Measurements from ENCODE around the gene KCTD2. TPM values are rescaled to one million over a fixed set of nuclear protein-coding genes. Genes with fewer than 3 reads are reported as not detected.
"Not testable (repeated sequence)": the region's sequence is repeated elsewhere in the genome, so short reads cannot be mapped to it uniquely, and the experiment has no call there.

KCTD2 gene
- total RNA-seq, 1 experiment from 2014 or later = 34.5 TPM

- H3K4me3 ChIP-seq; H3K27ac ChIP-seq; H3K9me3 ChIP-seq (replicated peaks); H3K36me3 ChIP-seq; DNase-seq; H3K27me3 ChIP-seq: not testable (repeated sequence)
- peaks cover 15% of the 10 kb centered on the region for H3K4me1 ChIP-seq
These were observed 25.9 kb downstream of the KCTD2 start for GRCh38 chr17:75072909-75073308.

DNA sequence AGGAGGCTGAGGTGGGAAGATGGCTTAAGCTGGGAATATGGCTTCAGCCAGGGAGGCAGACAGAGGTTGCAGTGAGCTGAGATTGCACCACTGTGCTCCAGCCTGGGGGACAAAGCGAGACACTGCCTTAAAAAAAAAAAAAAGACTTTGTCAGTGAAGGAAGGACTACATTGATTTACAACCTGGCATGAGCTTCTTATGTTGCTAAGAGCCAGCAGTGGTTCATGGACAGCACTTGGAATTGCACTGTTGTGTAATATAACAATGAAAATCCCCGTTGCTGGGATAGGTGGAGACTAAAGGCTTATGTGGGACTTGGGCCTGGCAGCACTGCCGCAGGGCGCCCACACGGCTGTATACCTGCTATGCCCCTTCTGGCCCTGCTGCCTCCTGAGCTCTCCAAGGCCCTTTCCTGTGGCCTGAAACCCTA is 26.6 kb downstream of the KCTD2 start:
- Histone ChIP-seq H3K4me1 (peaks cover 19% of the 10 kb centered on the region), H3K36me3 (no peaks in the 10 kb centered on the region), H3K27me3 (no peaks in the 10 kb centered on the region), H3K4me3 (no peak overlapping the region), H3K9me3 (replicated peaks) (no peaks in the 10 kb centered on the region), H3K27ac (no peak overlapping the region)
- DNase-seq = no peak

GRCh38 chr17:75074532-75074931 is 27.5 kb downstream of the KCTD2 start:
- Histone ChIP-seq H3K27me3 (no peaks in the 10 kb centered on the region), H3K27ac (no peak overlapping the region)

DNA sequence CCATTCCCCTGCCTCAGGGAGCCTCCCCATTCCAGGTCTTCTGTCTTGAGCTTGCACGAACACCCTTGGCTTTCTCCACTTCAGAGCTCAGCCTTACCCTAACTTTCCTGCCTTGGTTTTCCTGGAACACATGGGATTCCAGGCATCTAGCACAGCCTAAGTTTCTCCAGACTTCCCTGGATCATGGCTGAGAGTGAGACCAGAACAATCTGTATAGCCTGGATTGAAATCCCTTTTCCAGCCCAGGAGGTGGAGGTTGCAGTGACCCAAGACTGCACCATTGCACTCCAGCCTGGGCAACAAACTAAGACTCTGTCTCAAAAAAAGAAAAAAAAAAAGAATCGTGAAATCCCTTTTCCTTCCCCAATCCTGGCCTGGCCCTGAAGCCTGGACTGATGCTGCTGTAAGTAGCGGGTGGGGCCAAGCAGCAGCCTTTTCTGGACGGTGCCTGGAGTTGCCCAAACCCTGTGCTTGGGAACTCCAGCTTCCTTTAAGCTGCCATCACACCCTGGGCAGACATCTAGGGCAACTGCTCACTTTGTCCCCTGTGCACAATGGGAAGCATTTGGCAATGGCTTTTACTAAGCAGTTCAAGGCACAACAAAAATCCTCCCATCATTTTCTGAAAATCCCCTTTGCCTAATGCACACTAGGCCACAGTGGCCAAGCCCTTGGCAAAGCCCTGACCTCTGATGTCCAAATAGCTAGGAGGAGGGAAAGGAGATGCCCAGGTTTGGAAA is 28.7 kb downstream of the KCTD2 start:
- DNase-seq = no peak
- Histone ChIP-seq H3K4me1 (peaks cover 37% of the 10 kb centered on the region), H3K9me3 (replicated peaks) (no peaks in the 10 kb centered on the region), H3K36me3 (no peaks in the 10 kb centered on the region), H3K27ac (no peak overlapping the region), H3K4me3 (no peak overlapping the region), H3K27me3 (no peaks in the 10 kb centered on the region)

More at GRCh38 chr17:75074532-75074931, 27.5 kb downstream of the KCTD2 start:
- Histone ChIP-seq H3K4me3 (no peak overlapping the region), H3K36me3 (no peaks in the 10 kb centered on the region), H3K4me1 (peaks cover 28% of the 10 kb centered on the region), H3K9me3 (replicated peaks) (no peaks in the 10 kb centered on the region)
- DNase-seq = peak; percentile 58 to 63

DNA sequence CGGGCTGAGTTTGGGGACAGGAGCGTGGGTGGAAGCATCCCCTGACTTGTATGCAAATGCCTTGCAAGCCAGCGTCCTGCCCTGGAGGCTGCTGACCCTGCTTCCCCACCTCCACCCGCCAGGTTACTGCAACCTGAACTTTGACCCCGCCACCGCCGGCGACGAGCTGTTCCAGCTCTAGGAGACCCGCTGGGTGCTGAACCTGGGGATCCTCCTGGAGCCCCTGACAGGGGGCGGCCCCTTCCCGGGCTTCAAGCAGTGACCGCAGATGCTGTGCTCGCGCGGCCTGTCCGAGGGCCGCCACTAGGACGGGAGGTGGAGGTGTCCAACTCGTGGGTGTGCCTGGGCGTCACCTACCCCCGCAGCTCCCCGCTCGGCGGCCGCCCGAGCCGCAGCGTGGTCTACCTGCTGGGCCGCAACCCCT is 30.1 kb downstream of the KCTD2 start:
- DNase-seq = no peak
- peaks cover 48% of the 10 kb centered on the region for H3K4me1 ChIP-seq

DNA sequence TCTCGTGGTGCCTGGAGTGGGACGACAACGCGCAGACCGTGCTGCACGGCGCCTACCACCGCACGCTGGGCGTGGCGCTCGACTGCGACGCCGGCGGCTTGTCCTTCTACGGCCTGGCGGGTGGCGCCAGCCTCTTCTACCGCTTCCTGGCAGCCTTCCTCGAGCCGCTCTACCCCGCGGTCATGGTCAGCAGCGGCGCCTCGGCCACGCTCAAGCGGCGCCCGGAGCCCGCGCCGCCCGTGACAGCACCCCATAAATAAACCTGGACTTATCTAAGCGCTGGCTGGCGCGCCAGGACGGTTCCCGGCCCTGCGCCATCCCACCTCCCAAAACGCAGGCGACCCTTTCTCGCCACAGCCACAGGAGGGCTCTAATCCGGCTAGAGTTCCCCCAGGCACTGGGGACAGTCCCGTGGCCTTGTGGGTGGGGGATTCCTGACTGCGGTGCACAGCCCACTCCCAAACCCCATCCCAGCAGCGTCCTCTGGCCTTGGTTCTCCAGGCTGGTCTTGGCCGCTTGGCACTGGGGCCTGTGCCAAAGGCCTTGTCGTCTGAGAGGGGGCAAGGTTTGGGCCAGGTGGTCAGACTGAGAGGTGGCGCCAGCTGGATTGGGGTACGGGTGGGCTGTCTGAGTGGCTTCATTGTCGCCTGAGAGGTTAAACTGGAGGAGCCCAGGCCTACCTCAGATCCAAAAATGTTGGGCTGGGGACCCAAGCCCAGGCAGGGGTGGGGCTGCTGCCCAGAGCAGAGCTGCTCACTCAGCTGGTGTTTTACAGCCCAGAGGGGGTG is 30.7 kb downstream of the KCTD2 start:
- Histone ChIP-seq H3K4me1 (peaks cover 54% of the 10 kb centered on the region), H3K27ac (no peak overlapping the region)
- no peak for DNase-seq

More for the DNA sequence above, 30.1 kb downstream of the KCTD2 start:
- no peaks in the 10 kb centered on the region for H3K9me3 ChIP-seq (replicated peaks)
- no peak overlapping the region for H3K27ac ChIP-seq
- no peaks in the 10 kb centered on the region for H3K27me3 ChIP-seq
- no peak overlapping the region for H3K4me3 ChIP-seq
- no peaks in the 10 kb centered on the region for H3K36me3 ChIP-seq

GRCh38 chr17:75078284-75079022 is 31.4 kb downstream of the KCTD2 start:
- H3K36me3 ChIP-seq = no peaks in the 10 kb centered on the region
- no peaks in the 10 kb centered on the region for H3K9me3 ChIP-seq (replicated peaks)
- no peak overlapping the region for H3K27ac ChIP-seq
- no peaks in the 10 kb centered on the region for H3K27me3 ChIP-seq
- peaks cover 56% of the 10 kb centered on the region for H3K4me1 ChIP-seq
- peak in 1 of 2 experiments; percentile 52 for DNase-seq
- no peak overlapping the region for H3K4me3 ChIP-seq

More for the DNA sequence above, 30.7 kb downstream of the KCTD2 start:
- H3K36me3 ChIP-seq = no peaks in the 10 kb centered on the region
- H3K27me3 ChIP-seq = no peaks in the 10 kb centered on the region
- H3K9me3 ChIP-seq (replicated peaks) = no peaks in the 10 kb centered on the region
- no peak overlapping the region for H3K4me3 ChIP-seq

GRCh38 chr17:75079023-75079373 is 32.0 kb downstream of the KCTD2 start:
- DNase-seq = no peak
- no peaks in the 10 kb centered on the region for H3K36me3 ChIP-seq
- no peaks in the 10 kb centered on the region for H3K9me3 ChIP-seq (replicated peaks)
- H3K27me3 ChIP-seq = no peaks in the 10 kb centered on the region
- H3K27ac ChIP-seq = no peak overlapping the region
- peaks cover 57% of the 10 kb centered on the region for H3K4me1 ChIP-seq
- no peak overlapping the region for H3K4me3 ChIP-seq

DNA sequence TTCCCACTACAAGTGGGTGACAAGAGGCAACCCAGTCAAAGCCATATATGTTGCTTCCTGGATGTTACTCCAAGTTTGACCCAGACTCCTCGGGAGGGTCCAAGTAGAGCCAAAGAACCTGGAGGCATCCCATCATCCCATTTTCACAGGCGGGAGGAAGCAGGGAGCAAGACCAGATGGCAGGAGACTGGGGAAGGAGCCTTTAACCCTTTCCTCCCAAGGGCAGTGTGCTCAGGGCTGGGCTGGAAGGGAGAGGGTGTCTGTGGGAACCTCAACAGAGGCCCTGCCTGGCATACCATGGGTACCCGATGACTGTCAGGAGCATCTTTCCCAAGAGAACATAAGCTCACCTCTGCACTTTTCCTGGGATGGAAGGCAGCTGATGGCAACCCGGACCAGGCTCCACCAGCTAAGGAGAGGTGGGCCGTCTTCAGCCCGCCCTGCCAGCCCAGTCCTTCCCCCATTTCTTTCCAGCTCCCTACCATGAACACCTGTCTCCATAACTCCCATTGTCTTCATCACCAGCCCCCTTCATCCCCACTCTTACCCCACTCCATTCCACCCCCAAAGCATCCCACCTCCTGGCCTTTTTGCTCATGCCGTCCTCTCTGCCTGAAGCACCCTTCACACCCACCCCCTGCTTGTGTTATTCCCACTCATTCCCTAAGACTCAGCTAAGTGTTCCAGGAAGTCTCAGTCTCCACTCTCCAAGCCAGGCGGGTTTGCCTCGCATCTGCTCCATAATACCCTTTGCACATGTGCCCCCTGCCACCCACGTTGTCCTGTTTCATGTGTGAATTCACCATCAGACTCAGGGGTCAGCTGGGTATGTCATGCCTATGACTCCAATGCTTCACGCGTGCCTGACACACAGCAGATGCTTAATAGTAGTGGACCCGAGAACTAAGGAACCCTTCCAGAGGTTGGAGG is 34.9 kb downstream of the KCTD2 start:
- DNase-seq = peak; percentile 56 to 66
- no peaks in the 10 kb centered on the region for H3K36me3 ChIP-seq

DNA sequence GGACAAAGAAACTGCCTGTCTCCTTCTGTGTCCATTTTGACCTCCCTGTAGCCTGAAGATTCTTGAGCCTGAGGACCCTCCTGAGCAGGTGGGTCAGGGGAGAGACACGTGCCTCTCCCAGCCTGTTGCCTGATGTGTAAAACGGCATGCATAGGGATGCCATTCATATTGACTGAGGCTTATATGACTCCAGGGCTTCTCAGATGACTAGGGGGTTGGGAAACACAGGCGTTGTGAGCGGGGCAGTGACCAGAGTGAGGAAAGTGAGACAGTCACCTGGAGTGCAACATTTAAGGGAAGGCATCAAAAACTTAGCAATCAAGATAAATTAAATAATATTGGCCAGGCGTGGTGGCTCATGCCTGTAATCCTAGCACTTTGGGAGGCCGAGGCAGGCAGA is 35.7 kb downstream of the KCTD2 start:
- no peaks in the 10 kb centered on the region for H3K36me3 ChIP-seq
- H3K27ac ChIP-seq = no peak overlapping the region
- H3K9me3 ChIP-seq (replicated peaks) = no peaks in the 10 kb centered on the region
- H3K27me3 ChIP-seq = no peaks in the 10 kb centered on the region
- no peak overlapping the region for H3K4me3 ChIP-seq
- DNase-seq = no peak
- peaks cover 53% of the 10 kb centered on the region for H3K4me1 ChIP-seq

More for the DNA sequence above, 34.9 kb downstream of the KCTD2 start:
- Histone ChIP-seq H3K27me3 (no peaks in the 10 kb centered on the region), H3K4me3 (no peak overlapping the region), H3K4me1 (peaks cover 53% of the 10 kb centered on the region), H3K27ac (no peak overlapping the region), H3K9me3 (replicated peaks) (no peaks in the 10 kb centered on the region)

DNA sequence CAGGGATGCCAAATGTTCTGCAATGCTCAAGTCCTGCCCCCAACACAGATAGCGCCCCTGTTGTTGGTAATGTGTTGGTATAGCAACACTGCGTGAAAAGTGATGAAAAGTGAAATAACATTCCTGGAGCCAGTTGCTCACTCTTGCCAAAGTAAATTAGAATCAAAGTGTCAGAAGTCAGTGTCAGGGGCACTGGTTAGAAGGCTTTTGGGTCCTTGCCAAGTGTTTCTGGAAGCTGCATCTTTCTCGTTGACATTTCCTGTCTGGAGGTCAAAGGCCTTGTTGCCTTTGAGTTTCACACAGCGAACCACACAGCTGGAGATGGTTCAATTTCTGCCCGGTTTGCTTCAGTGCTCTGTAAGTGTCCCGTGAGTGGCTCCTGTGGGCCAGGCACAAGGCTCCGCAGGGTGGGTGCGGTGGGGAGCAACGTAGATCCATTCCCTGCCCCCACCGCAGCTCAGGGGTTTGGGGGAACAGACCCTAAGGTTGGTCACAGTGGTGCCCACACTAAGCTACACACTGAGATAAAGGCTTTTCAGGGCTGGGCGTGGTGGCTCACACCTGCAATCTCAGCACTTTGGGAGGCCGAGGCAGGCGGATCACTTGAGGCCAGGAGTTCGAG is 37.1 kb downstream of the KCTD2 start:
- Histone ChIP-seq H3K27me3 (no peaks in the 10 kb centered on the region), H3K9me3 (replicated peaks) (no peaks in the 10 kb centered on the region), H3K36me3 (no peaks in the 10 kb centered on the region), H3K4me1 (peaks cover 39% of the 10 kb centered on the region), H3K27ac (no peak overlapping the region), H3K4me3 (no peak overlapping the region)
- peak in 1 of 2 experiments; percentile 52 for DNase-seq

DNA sequence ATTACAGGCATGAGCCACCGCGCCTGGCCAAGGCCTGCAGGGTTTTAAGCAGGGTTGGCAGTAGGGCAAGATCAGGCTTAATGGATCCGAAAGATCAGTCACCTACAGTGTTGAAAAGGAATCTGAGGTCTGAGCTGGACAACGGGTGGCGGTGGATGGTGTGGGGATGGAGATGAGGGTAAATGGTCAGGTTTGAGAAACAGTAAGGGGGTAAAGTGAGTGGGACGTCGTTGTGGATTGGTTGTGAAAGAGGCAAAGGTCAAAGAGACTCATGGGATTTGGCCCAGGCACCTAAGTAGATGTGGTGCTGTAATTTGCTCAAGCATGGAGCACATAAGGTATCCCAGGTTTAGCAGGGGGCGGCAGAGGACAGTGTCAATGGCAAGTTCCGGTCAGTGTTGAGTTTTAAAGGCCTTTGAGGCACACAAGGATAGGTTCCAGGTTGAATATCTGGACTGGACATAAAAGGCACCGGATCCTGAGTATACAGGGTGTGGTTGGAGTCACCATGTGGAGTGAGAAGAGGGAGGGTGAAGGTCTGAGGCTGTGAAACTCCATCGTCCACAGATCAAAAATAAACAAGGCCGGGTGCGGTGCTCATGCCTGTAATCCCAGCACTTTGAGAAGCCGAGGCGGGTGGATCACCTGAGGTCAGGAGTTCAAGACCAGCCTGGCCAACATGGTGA is 39.6 kb downstream of the KCTD2 start:
- no peaks in the 10 kb centered on the region for H3K27me3 ChIP-seq
- H3K9me3 ChIP-seq (replicated peaks) = no peaks in the 10 kb centered on the region
- H3K4me3 ChIP-seq = no peak overlapping the region
- H3K4me1 ChIP-seq = peaks cover 29% of the 10 kb centered on the region
- no peaks in the 10 kb centered on the region for H3K36me3 ChIP-seq
- no peak overlapping the region for H3K27ac ChIP-seq
- no peak for DNase-seq

DNA sequence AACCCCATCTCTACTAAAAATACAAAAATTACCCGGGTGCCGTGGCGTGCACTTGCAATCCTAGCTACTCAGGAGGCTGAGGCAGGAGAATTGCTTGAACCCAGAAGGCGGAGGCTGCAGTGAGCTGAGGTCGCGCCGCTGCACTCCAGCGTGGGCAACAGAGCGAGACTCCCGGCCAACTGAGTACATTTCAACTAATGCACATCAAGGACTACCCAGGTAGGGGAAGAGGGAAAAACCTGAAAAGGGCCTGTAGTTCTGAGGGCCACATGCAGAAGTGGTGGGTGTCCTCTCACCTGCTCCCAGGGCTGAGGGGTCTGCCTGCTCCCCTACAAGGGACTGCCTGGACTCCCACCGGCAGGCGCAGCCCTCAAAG is 40.1 kb downstream of the KCTD2 start:
- Histone ChIP-seq H3K27ac (no peak overlapping the region), H3K27me3 (no peaks in the 10 kb centered on the region), H3K4me3 (no peak overlapping the region), H3K4me1 (peaks cover 28% of the 10 kb centered on the region), H3K9me3 (replicated peaks) (no peaks in the 10 kb centered on the region), H3K36me3 (no peaks in the 10 kb centered on the region)
- DNase-seq = no peak

Measured in SJCRH30 (cell line).